Thoracic aorta (tissue), 2 donors: Measurements from ENCODE around the gene MFAP5. TPM values are rescaled to one million over a fixed set of nuclear protein-coding genes. Genes with fewer than 3 reads are reported as not detected.

Source experiments
- ATAC-seq: fragments of 150-250 bp; one replicate; pipeline ENCODE4 v1.8.0; 2017; ENCODE audit warnings: low read depth; ENCODE audit not compliant: insufficient number of reproducible peaks, low FRiP score
- DNase-seq: peaks from one replicate; pipeline ENCODE4 v3.0.0-alpha.2; 2020; ENCODE audit warnings: low spot score
- H3K27ac ChIP-seq, 2 donors: fragments of 200-600 bp; sonication (generic); 1 replicate in 1 of 2; 2 replicates in 1 of 2; pipeline ENCODE4 v1.5.1; 2016; ENCODE audit warnings: mild to moderate bottlenecking in 2 of 2, moderate library complexity in 2 of 2
- H3K27me3 ChIP-seq: fragments of 200-600 bp; sonication (generic); replicated peaks from 2 replicates; pipeline ENCODE4 v1.6.0; 2016; ENCODE audit warnings: mild to moderate bottlenecking; ENCODE audit not compliant: insufficient read depth
- H3K36me3 ChIP-seq: fragments of 200-600 bp; sonication (generic); one replicate; pipeline ENCODE4 v1.5.1; 2016
- H3K4me1 ChIP-seq, 2 donors: fragments of 200-600 bp; sonication (generic); 1 replicate in 1 of 2; 2 replicates in 1 of 2; pipeline versions ENCODE4 v1.5.1 to v1.6.0; 2016; ENCODE audit warnings: low read depth in 2 of 2, mild to moderate bottlenecking in 1 of 2; ENCODE audit not compliant: control insufficient read depth in 1 of 2
- H3K4me3 ChIP-seq: fragments of 200-600 bp; sonication (generic); 2 replicates; pipeline ENCODE4 v1.5.1; 2016; ENCODE audit warnings: mild to moderate bottlenecking
- H3K9me3 ChIP-seq: fragments of 200-600 bp; sonication (generic); 2 replicates; pipeline ENCODE4 v1.5.1; 2016
- CTCF ChIP-seq: fragments of 200-600 bp; sonication (generic); IDR thresholded peaks from one replicate; pipeline ENCODE4 v1.5.1; 2019; ENCODE audit warnings: antibody characterized with exemption
- total RNA-seq, 2 donors: library from RNA; depleted of rRNA; stranded (reverse); fragments of >200 nt; gene quantifications; one replicate each; pipeline versions ENCODE4 v1.1.0 to v1.2.3, GENCODE V29; 2016

Gene MFAP5
- total RNA-seq, 2 donors from 2014 or later: 158 to 186 TPM

DNA sequence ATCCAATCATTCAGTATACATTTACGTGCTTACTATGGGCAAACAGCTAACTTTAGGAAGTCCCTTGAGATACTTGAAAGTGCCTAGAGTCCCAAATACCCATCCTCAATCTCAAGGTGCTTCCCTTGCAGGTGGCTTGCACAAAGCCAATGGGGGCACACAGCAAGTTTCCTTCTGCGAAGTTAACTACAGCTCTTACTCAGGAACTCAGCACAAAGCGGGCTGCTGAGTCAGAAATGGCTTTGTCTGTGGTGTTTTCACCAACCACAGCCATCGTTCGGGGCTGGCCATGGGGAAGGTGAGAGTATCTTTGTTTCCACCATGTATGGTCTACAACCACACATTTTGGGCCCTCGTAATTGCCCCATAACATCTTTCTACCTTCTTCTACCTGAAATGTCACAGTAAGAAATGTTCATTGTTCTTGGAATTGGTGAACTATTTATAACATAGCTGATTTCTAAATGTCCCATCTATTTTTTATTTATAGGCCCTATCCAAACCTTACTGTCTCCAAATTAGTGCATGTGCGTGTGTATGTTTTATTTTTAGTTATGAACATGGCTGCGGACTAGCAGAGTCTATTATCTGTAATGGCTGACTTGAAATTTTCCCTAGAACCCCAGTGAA is 13.9 kb downstream of the MFAP5 start:
- ATAC-seq (no peak), DNase-seq (no peak)
- H3K9me3 ChIP-seq: no peaks in the 10 kb centered on the region
- no peak overlapping the region for H3K27ac ChIP-seq
- H3K4me3 ChIP-seq: no peak overlapping the region
- no peaks in the 10 kb centered on the region for H3K27me3 ChIP-seq
- H3K36me3 ChIP-seq: no peaks in the 10 kb centered on the region
- no peak for TF ChIP-seq CTCF
- no peaks in the 10 kb centered on the region for H3K4me1 ChIP-seq

GRCh38 chr12:8647968-8648367 is 14.7 kb downstream of the MFAP5 start:
- no peak overlapping the region for H3K4me3 ChIP-seq
- H3K4me1 ChIP-seq: no peaks in the 10 kb centered on the region
- H3K27ac ChIP-seq: no peak overlapping the region
- H3K36me3 ChIP-seq: no peaks in the 10 kb centered on the region
- no peak for TF ChIP-seq CTCF
- no peaks in the 10 kb centered on the region for H3K27me3 ChIP-seq
- no peak for DNase-seq
- no peaks in the 10 kb centered on the region for H3K9me3 ChIP-seq
- ATAC-seq: no peak

GRCh38 chr12:8644345-8645248 is 18.0 kb downstream of the MFAP5 start:
- H3K27ac ChIP-seq: no peak overlapping the region
- no peak for DNase-seq
- no peaks in the 10 kb centered on the region for H3K36me3 ChIP-seq
- no peak overlapping the region for H3K4me3 ChIP-seq
- no peaks in the 10 kb centered on the region for H3K27me3 ChIP-seq
- ATAC-seq: no peak
- H3K4me1 ChIP-seq: no peaks in the 10 kb centered on the region
- TF ChIP-seq CTCF: no peak
- H3K9me3 ChIP-seq: no peaks in the 10 kb centered on the region

GRCh38 chr12:8642775-8643174 is 19.9 kb downstream of the MFAP5 start:
- no peak for TF ChIP-seq CTCF
- H3K4me3 ChIP-seq: no peak overlapping the region
- no peaks in the 10 kb centered on the region for H3K36me3 ChIP-seq
- H3K27me3 ChIP-seq: no peaks in the 10 kb centered on the region
- DNase-seq: no peak
- no peaks in the 10 kb centered on the region for H3K9me3 ChIP-seq
- H3K27ac ChIP-seq: no peak overlapping the region
- no peaks in the 10 kb centered on the region for H3K4me1 ChIP-seq
- ATAC-seq: no peak

GRCh38 chr12:8639936-8640335 is 22.7 kb downstream of the MFAP5 start:
- Histone ChIP-seq H3K27ac (no peak overlapping the region), H3K9me3 (no peaks in the 10 kb centered on the region), H3K4me1 (no peaks in the 10 kb centered on the region), H3K4me3 (no peak overlapping the region), H3K27me3 (no peaks in the 10 kb centered on the region), H3K36me3 (no peaks in the 10 kb centered on the region)
- no peak for TF ChIP-seq CTCF
- DNase-seq (no peak), ATAC-seq (no peak)
